HG02610 (cell line): ENCODE data around the gene CCDC117.
"Not testable (repeated sequence)": the region's sequence is repeated elsewhere in the genome, so short reads cannot be mapped to it uniquely, and the experiment has no call there.

Experiments used
- ATAC-seq: cut with Tn5 transposase; IDR thresholded peaks from one replicate; pipeline ENCODE4 v1.9.1; 2021; ENCODE audit warnings: mild to moderate bottlenecking, moderate library complexity; ENCODE audit not compliant: unreplicated experiment

The CCDC117 gene

GRCh38 chr22:28824455-28824854 lies 52.0 kb downstream of the CCDC117 start:
- ATAC-seq: not testable (repeated sequence)

- not testable (repeated sequence) for ATAC-seq
Observed at GRCh38 chr22:28826430-28826829, 53.9 kb downstream of the CCDC117 start.

GRCh38 chr22:28826921-28827320 lies 54.4 kb downstream of the CCDC117 start:
- ATAC-seq: no peak

GRCh38 chr22:28829358-28830181 lies 57.1 kb downstream of the CCDC117 start:
- ATAC-seq: no peak

GRCh38 chr22:28830441-28830840 lies 57.9 kb downstream of the CCDC117 start:
- no peak for ATAC-seq

GRCh38 chr22:28831140-28832072 lies 58.9 kb downstream of the CCDC117 start:
- ATAC-seq: no peak

GRCh38 chr22:28832731-28833130 lies 60.2 kb downstream of the CCDC117 start:
- ATAC-seq: no peak

- ATAC-seq: no peak
Observed at GRCh38 chr22:28833276-28833923, 60.9 kb downstream of the CCDC117 start.

- no peak for ATAC-seq
Observed at GRCh38 chr22:28835630-28836189, 63.2 kb downstream of the CCDC117 start.

- no peak for ATAC-seq
Observed at GRCh38 chr22:28837640-28838039, 65.1 kb downstream of the CCDC117 start.
